GM20000 (cell line): ENCODE data around the gene ZNF620.

Experiments
- DNase-seq: peaks from one replicate; pipeline ENCODE4 v3.0.0; 2012; ENCODE audit warnings: low spot score
- TF ChIP-seq, protein P1 (sequence below): IDR thresholded peaks from 2 replicates; pipeline ENCODE4 v1.5.1; 2012; ENCODE audit warnings: mild to moderate bottlenecking, control low read depth; ENCODE audit errors: extremely low read depth, missing control alignments

ZNF620 gene

GRCh38 chr3:40487172-40487571 lies 18.7 kb upstream of the ZNF620 start:
- no peak for DNase-seq
- TF ChIP-seq, protein P1, sequence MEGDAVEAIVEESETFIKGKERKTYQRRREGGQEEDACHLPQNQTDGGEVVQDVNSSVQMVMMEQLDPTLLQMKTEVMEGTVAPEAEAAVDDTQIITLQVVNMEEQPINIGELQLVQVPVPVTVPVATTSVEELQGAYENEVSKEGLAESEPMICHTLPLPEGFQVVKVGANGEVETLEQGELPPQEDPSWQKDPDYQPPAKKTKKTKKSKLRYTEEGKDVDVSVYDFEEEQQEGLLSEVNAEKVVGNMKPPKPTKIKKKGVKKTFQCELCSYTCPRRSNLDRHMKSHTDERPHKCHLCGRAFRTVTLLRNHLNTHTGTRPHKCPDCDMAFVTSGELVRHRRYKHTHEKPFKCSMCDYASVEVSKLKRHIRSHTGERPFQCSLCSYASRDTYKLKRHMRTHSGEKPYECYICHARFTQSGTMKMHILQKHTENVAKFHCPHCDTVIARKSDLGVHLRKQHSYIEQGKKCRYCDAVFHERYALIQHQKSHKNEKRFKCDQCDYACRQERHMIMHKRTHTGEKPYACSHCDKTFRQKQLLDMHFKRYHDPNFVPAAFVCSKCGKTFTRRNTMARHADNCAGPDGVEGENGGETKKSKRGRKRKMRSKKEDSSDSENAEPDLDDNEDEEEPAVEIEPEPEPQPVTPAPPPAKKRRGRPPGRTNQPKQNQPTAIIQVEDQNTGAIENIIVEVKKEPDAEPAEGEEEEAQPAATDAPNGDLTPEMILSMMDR: no peak

GRCh38 chr3:40490916-40491315 lies 14.9 kb upstream of the ZNF620 start:
- TF ChIP-seq, protein P1: no peak
- no peak for DNase-seq

DNA sequence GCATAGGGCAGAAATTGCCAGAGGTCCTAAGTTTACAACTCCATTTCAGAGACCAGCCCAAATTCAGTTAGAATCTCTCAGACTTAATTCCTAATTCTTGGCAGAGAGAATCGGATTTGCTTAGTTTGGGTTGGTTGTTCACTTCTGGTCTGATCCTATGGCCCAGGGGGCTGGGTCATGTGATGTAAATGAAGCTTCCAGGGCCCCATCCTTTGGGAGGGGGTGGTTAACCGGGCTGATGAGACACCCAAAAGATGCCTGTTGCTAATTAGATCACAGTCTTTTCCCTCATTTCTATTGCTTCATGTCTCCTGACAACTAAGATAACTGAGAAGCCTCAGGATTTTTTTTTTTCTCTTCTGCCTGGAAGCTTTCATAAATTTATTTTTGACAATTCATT lies 11.1 kb upstream of the ZNF620 start:
- no peak for DNase-seq
- TF ChIP-seq, protein P1: no peak

GRCh38 chr3:40497288-40497687 lies 8.6 kb upstream of the ZNF620 start:
- TF ChIP-seq, protein P1: no peak

GRCh38 chr3:40499952-40500351 lies 5.9 kb upstream of the ZNF620 start:
- TF ChIP-seq, protein P1: no peak
- DNase-seq: no peak

More at GRCh38 chr3:40497288-40497687, 8.6 kb upstream of the ZNF620 start:
- DNase-seq: no peak

DNA sequence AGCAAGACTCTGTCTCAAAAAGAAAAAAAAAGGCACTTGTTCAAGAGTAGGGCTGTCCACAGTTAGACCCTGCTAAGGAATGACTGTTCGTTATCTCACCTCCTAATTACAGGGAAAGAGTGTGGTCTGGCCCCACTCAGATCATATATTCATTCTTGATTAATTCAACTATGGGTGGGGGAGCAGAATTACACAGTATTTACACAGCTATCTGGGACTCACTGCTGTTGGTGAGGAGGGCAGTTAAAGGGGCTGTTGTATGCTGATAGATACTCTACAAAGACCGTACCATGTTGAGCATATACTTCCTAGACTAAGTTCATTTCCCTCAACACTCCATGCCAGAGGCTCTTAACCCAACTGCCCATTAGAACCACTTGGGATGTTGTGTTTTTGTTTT lies 3.8 kb upstream of the ZNF620 start:
- TF ChIP-seq, protein P1: no peak
- DNase-seq: no peak

DNA sequence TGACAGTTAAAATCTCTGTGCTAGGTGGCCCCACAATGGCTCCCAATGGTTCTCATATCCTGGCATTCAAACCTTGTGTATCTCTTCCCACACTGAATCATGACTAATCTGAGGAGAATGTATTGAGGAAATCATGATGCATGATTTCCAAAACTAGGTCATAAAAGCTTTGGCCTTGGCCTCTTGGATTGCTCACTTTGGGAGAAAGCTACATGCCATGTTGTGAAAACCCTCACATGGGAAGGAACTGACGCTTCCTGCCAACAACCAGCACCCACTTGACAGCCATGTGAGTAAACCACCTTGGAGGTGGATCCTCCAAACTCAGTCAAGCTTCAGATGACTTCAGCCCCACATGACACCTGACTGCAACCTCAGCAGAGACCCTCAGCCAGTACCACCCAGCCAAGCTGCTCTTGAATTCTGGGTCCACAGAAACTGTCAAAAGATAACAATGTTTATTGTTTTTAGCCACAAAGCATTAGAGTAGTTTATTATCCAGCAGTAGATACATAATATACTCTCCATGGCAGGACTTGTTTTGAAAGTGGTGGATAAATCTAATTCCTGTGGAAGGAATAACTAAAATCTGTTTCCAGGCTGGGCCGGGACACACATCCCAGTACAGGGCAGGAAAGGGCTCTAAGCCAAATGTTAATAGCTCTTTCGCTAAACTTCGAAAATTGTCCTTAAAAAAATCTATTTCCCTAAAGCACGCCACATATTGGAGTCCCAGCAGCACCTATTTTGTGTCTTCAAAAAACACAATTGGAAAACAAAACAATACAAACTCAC lies 1.0 kb upstream of the ZNF620 start:
- TF ChIP-seq, protein P1: no peak
- DNase-seq: no peak
